ENCODE measurements around the gene SLC12A1.

- no peak for TF ChIP-seq CTCF (IDR thresholded peaks at IDR 0.05; ENCODE audit: low read length)
- TF ChIP-seq EZH2 (IDR thresholded peaks at IDR 0.05; ENCODE audit: borderline replicate concordance, low read length), result no peak
Measured at GRCh38 chr15:48278666-48279065, 72.6 kb downstream of the SLC12A1 start.
